HG03457 (cell line): ENCODE results near the gene CFAP300.

ENCODE experiments used
- ATAC-seq: cut with Tn5 transposase; IDR thresholded peaks from one replicate; pipeline ENCODE4 v1.9.1; 2021; ENCODE audit warnings: moderate number of reproducible peaks; ENCODE audit not compliant: unreplicated experiment

The CFAP300 gene

GRCh38 chr11:102047305-102047924 is at the start of gene CFAP300:
Gene CFAP300 (plus strand): TSS chr11:102047437. CDS start chr11:102047471, 34 bp downstream.
- ATAC-seq, result no peak

GRCh38 chr11:102001657-102002338 is 45.4 kb upstream of the CFAP300 start:
- ATAC-seq, result no peak

- no peak for ATAC-seq
Measured at GRCh38 chr11:102004220-102004619, 43.0 kb upstream of the CFAP300 start.

GRCh38 chr11:102005306-102005705 is 41.9 kb upstream of the CFAP300 start:
- no peak for ATAC-seq

- no peak for ATAC-seq
Measured at GRCh38 chr11:102006835-102007566, 40.2 kb upstream of the CFAP300 start.

- no peak for ATAC-seq
Measured at GRCh38 chr11:102007567-102008437, 39.4 kb upstream of the CFAP300 start.

- no peak for ATAC-seq
Measured at GRCh38 chr11:102010776-102011494, 36.3 kb upstream of the CFAP300 start.

- no peak for ATAC-seq
Measured at GRCh38 chr11:102012946-102013345, 34.3 kb upstream of the CFAP300 start.

GRCh38 chr11:102014756-102015155 is 32.5 kb upstream of the CFAP300 start:
- ATAC-seq, result no peak

- no peak for ATAC-seq
Measured at GRCh38 chr11:102017026-102017425, 30.2 kb upstream of the CFAP300 start.

GRCh38 chr11:102026217-102026616 is 21.0 kb upstream of the CFAP300 start:
- no peak for ATAC-seq

- no peak for ATAC-seq
Measured at GRCh38 chr11:102026959-102027358, 20.3 kb upstream of the CFAP300 start.

- ATAC-seq, result no peak
Measured at GRCh38 chr11:102036757-102037156, 10.5 kb upstream of the CFAP300 start.

- no peak for ATAC-seq
Measured at GRCh38 chr11:102046841-102047240, 396 bp upstream of the CFAP300 start.

- no peak for ATAC-seq
Measured at GRCh38 chr11:102050927-102051575, 3.8 kb downstream of the CFAP300 start.

- ATAC-seq, result no peak
Measured at GRCh38 chr11:102061276-102061675, 14.0 kb downstream of the CFAP300 start.

- no peak for ATAC-seq
Measured at GRCh38 chr11:102062106-102062505, 14.9 kb downstream of the CFAP300 start.

GRCh38 chr11:102064316-102064715 is 17.1 kb downstream of the CFAP300 start:
- ATAC-seq, result no peak

- ATAC-seq, result no peak
Measured at GRCh38 chr11:102070766-102071165, 23.5 kb downstream of the CFAP300 start.
